ENCODE measurements around the gene TFF1.

- TF ChIP-seq CTCF (IDR thresholded peaks at IDR 0.05), result peak; percentile 31 to 68 (median 61)
- no peak for TF ChIP-seq POLR2A (IDR thresholded peaks at IDR 0.05)
These were observed 28.3 kb downstream of the TFF1 start for GRCh38 chr21:42337830-42338728.
